Measurements from ENCODE around the gene MED13.

- no peak for TF ChIP-seq CTCF (IDR thresholded peaks at IDR 0.05)
- no peak for TF ChIP-seq POLR2A (IDR thresholded peaks at IDR 0.05)
- no peak for TF ChIP-seq POLR2AphosphoS5 (IDR thresholded peaks at IDR 0.05)
These were observed 34.5 kb upstream of the MED13 start for GRCh38 chr17:62099532-62099931.

Measured in breast epithelium (tissue), 3 donors.